Thoracic aorta (tissue), 2 donors: ENCODE data around the gene TTC36. TPM values are rescaled to one million over a fixed set of nuclear protein-coding genes. Genes with fewer than 3 reads are reported as not detected.
"Not testable (repeated sequence)": the region's sequence is repeated elsewhere in the genome, so short reads cannot be mapped to it uniquely, and the experiment has no call there.

Source experiments
- ATAC-seq: fragments of 150-250 bp; one replicate; pipeline ENCODE4 v1.8.0; 2017; ENCODE audit warnings: low read depth; ENCODE audit not compliant: insufficient number of reproducible peaks, low FRiP score
- DNase-seq: peaks from one replicate; pipeline ENCODE4 v3.0.0-alpha.2; 2020; ENCODE audit warnings: low spot score
- H3K27ac ChIP-seq, 2 donors: fragments of 200-600 bp; sonication (generic); 1 replicate in 1 of 2; 2 replicates in 1 of 2; pipeline ENCODE4 v1.5.1; 2016; ENCODE audit warnings: mild to moderate bottlenecking in 2 of 2, moderate library complexity in 2 of 2
- H3K27me3 ChIP-seq: fragments of 200-600 bp; sonication (generic); replicated peaks from 2 replicates; pipeline ENCODE4 v1.6.0; 2016; ENCODE audit warnings: mild to moderate bottlenecking; ENCODE audit not compliant: insufficient read depth
- H3K36me3 ChIP-seq: fragments of 200-600 bp; sonication (generic); one replicate; pipeline ENCODE4 v1.5.1; 2016
- H3K4me1 ChIP-seq, 2 donors: fragments of 200-600 bp; sonication (generic); 1 replicate in 1 of 2; 2 replicates in 1 of 2; pipeline versions ENCODE4 v1.5.1 to v1.6.0; 2016; ENCODE audit warnings: low read depth in 2 of 2, mild to moderate bottlenecking in 1 of 2; ENCODE audit not compliant: control insufficient read depth in 1 of 2
- H3K4me3 ChIP-seq: fragments of 200-600 bp; sonication (generic); 2 replicates; pipeline ENCODE4 v1.5.1; 2016; ENCODE audit warnings: mild to moderate bottlenecking
- H3K9me3 ChIP-seq: fragments of 200-600 bp; sonication (generic); 2 replicates; pipeline ENCODE4 v1.5.1; 2016
- CTCF ChIP-seq: fragments of 200-600 bp; sonication (generic); IDR thresholded peaks from one replicate; pipeline ENCODE4 v1.5.1; 2019; ENCODE audit warnings: antibody characterized with exemption
- total RNA-seq, 2 donors: library from RNA; depleted of rRNA; stranded (reverse); fragments of >200 nt; gene quantifications; one replicate each; pipeline versions ENCODE4 v1.1.0 to v1.2.3, GENCODE V29; 2016

The TTC36 gene
- total RNA-seq, 2 donors from 2014 or later: 1.4 to 1.5 TPM

- TF ChIP-seq CTCF: no peak
- H3K36me3 ChIP-seq: no peaks in the 10 kb centered on the region
- H3K4me3 ChIP-seq: no peak overlapping the region
- H3K27ac ChIP-seq: peak overlapping the region; percentile 99 to 100
- DNase-seq (no peak), ATAC-seq (no peak)
- no peaks in the 10 kb centered on the region for H3K9me3 ChIP-seq
- H3K4me1 ChIP-seq: peaks cover 7 to 36% of the 10 kb centered on the region in 2 donors
- H3K27me3 ChIP-seq: no peaks in the 10 kb centered on the region
These were observed 43.5 kb downstream of the TTC36 start for GRCh38 chr11:118570787-118571186.

- H3K27me3 ChIP-seq, H3K36me3 ChIP-seq, ATAC-seq, H3K9me3 ChIP-seq, DNase-seq: not testable (repeated sequence)
- H3K4me1 ChIP-seq: peaks cover 10 to 42% of the 10 kb centered on the region in 2 donors
- H3K27ac ChIP-seq: peak overlapping the region; percentile 99 to 100
- H3K4me3 ChIP-seq: peak overlapping the region; percentile 98
These were observed 44.4 kb downstream of the TTC36 start for GRCh38 chr11:118571701-118572060.

GRCh38 chr11:118572061-118572980, 45.0 kb downstream of the TTC36 start, which contains the start of gene ARCN1:
TSS of gene ARCN1 (plus strand) at chr11:118572409. CDS start at chr11:118572548, 139 bp downstream.
- no peak for TF ChIP-seq CTCF
- peaks cover 13 to 48% of the 10 kb centered on the region in 2 donors for H3K4me1 ChIP-seq
- no peaks in the 10 kb centered on the region for H3K27me3 ChIP-seq
- DNase-seq (no peak), ATAC-seq (peak; percentile 44)
- peak within 1 kb of the TSS; percentile 98 for H3K4me3 ChIP-seq
- H3K36me3 ChIP-seq: no peaks in the 10 kb centered on the region
- H3K9me3 ChIP-seq: no peaks in the 10 kb centered on the region
- peak within 1 kb of the TSS; percentile 99 to 100 for H3K27ac ChIP-seq

GRCh38 chr11:118572981-118573550, 45.8 kb downstream of the TTC36 start:
- Histone ChIP-seq H3K36me3 (no peaks in the 10 kb centered on the region), H3K4me1 (peaks cover 13 to 54% of the 10 kb centered on the region in 2 donors), H3K9me3 (no peaks in the 10 kb centered on the region), H3K27me3 (no peaks in the 10 kb centered on the region), H3K27ac (peak overlapping the region; percentile 99 to 100), H3K4me3 (peak overlapping the region; percentile 98)
- DNase-seq (no peak), ATAC-seq (peak; percentile 26)
- no peak for TF ChIP-seq CTCF

- Histone ChIP-seq H3K36me3 (no peaks in the 10 kb centered on the region), H3K4me1 (peaks cover 13 to 65% of the 10 kb centered on the region in 2 donors), H3K9me3 (no peaks in the 10 kb centered on the region), H3K27me3 (no peaks in the 10 kb centered on the region), H3K4me3 (peak overlapping the region; percentile 98), H3K27ac (no peak overlapping the region)
- ATAC-seq (no peak), DNase-seq (no peak)
- TF ChIP-seq CTCF: no peak
These were observed 47.4 kb downstream of the TTC36 start for GRCh38 chr11:118574636-118575035.

GRCh38 chr11:118577995-118578394, 50.7 kb downstream of the TTC36 start:
- H3K9me3 ChIP-seq, DNase-seq, H3K4me3 ChIP-seq, ATAC-seq, H3K27me3 ChIP-seq: not testable (repeated sequence)
- Histone ChIP-seq H3K36me3 (peaks cover 13% of the 10 kb centered on the region), H3K27ac (peak overlapping the region; percentile 13 to 51), H3K4me1 (peaks cover 16 to 58% of the 10 kb centered on the region in 2 donors)
